HepG2 (cell line): ENCODE measurements around the gene APEX1. TPM values are rescaled to one million over a fixed set of nuclear protein-coding genes. Genes with fewer than 3 reads are reported as not detected.
A peak's percentile ranks its signal among the peaks of the same experiment; 100 is the strongest.

ENCODE experiments used
- DR1 ChIP-seq: sonication (generic); formaldehyde crosslinking; IDR thresholded peaks from 2 replicates; pipeline ENCODE4 v1.8.0; 2021; ENCODE audit warnings: mild to moderate bottlenecking, missing genetic modification reagents, inconsistent platforms
- GABPB1 ChIP-seq: IDR thresholded peaks from 2 replicates; pipeline ENCODE4 v1.6.1; 2016; ENCODE audit warnings: mild to moderate bottlenecking, missing genetic modification reagents, moderate library complexity, missing compliant biosample characterization
- ISL2 ChIP-seq: sonication (generic); formaldehyde crosslinking; IDR thresholded peaks from 2 replicates; pipeline ENCODE4 v1.5.0; 2020; ENCODE audit warnings: missing genetic modification reagents
- KDM3A ChIP-seq: IDR thresholded peaks from 2 replicates; pipeline ENCODE4 v1.6.1; 2018; ENCODE audit warnings: low read depth, missing compliant biosample characterization
- KLF9 ChIP-seq: IDR thresholded peaks from 2 replicates; pipeline ENCODE4 v1.6.1; 2016; ENCODE audit warnings: low read depth
- PHF20 ChIP-seq: sonication (generic); formaldehyde crosslinking; IDR thresholded peaks from 2 replicates; pipeline ENCODE4 v1.5.0; 2020; ENCODE audit warnings: mild to moderate bottlenecking, missing genetic modification reagents
- RNF2 ChIP-seq: fragments of 450-650 bp; conservative IDR thresholded peaks from 2 replicates; pipeline ENCODE4 v1.6.1; 2016; ENCODE audit warnings: low read depth
- SMAD3 ChIP-seq: sonication (generic); formaldehyde crosslinking; IDR thresholded peaks from 2 replicates; pipeline ENCODE4 v1.4.0; 2020; ENCODE audit warnings: missing genetic modification reagents
- ZFX ChIP-seq: sonication (generic); formaldehyde crosslinking; IDR thresholded peaks from 2 replicates; pipeline ENCODE4 v1.4.0; 2020; ENCODE audit warnings: mild to moderate bottlenecking, low read depth, missing genetic modification reagents, moderate library complexity
- ZNF124 ChIP-seq: sonication (generic); formaldehyde crosslinking; IDR thresholded peaks from 2 replicates; pipeline ENCODE4 v1.4.0; 2020; ENCODE audit warnings: missing genetic modification reagents
- ZNF331 ChIP-seq: sonication (generic); formaldehyde crosslinking; IDR thresholded peaks from 2 replicates; pipeline ENCODE4 v1.4.0; 2020; ENCODE audit warnings: missing genetic modification reagents
- ZNF569 ChIP-seq: sonication (generic); formaldehyde crosslinking; IDR thresholded peaks from 2 replicates; pipeline ENCODE4 v1.5.0; 2020; ENCODE audit warnings: mild to moderate bottlenecking, missing genetic modification reagents, moderate library complexity, borderline replicate concordance
- ZNF589 ChIP-seq: sonication (generic); formaldehyde crosslinking; conservative IDR thresholded peaks from 2 replicates; pipeline ENCODE4 v1.8.0; 2022; ENCODE audit warnings: mild to moderate bottlenecking, moderate library complexity, missing genetic modification reagents
- ZNF766 ChIP-seq: sonication (generic); formaldehyde crosslinking; IDR thresholded peaks from 2 replicates; pipeline ENCODE4 v1.5.0; 2020; ENCODE audit warnings: missing genetic modification reagents, borderline replicate concordance
- ZNF841 ChIP-seq: sonication (generic); formaldehyde crosslinking; IDR thresholded peaks from 2 replicates; pipeline ENCODE4 v1.8.1; 2023; ENCODE audit warnings: missing genetic modification reagents, borderline replicate concordance
- polyA plus RNA-seq, 8 experiments: library from polyadenylated mRNA; depleted of rRNA in 3 of 8; stranded (reverse) in 7 of 8; unstranded in 1 of 8; fragments of >200 nt; fragmentation: Illumina TruSeq in 4 of 8; extraction: Trizol in 4 of 8; gene quantifications; 2 replicates each; pipeline versions ENCODE4 v1.2.1 to v1.2.3, GENCODE V29; 2011 to 2016; ENCODE audit warnings: low read depth in 4 of 8, missing spikeins in 1 of 8, mixed read lengths in 1 of 8; ENCODE audit not compliant: insufficient read depth in 1 of 8
- total RNA-seq, 5 experiments: library from RNA; depleted of rRNA; stranded (reverse); fragments of >200 nt; fragmentation: Illumina TruSeq; extraction: Trizol; gene quantifications; 2 replicates each; pipeline ENCODE4 v1.2.3, GENCODE V29; 2016; ENCODE audit warnings: low read depth in 1 of 5
- TF ChIP-seq, protein P1 (sequence below): sonication (generic); formaldehyde crosslinking; IDR thresholded peaks from 2 replicates; pipeline ENCODE4 v1.8.0; 2022; ENCODE audit warnings: mild to moderate bottlenecking, missing genetic modification reagents
- TF ChIP-seq, protein P2 (sequence below): IDR thresholded peaks from 2 replicates; pipeline ENCODE4 v1.6.1; 2016; ENCODE audit warnings: missing compliant biosample characterization, missing genetic modification reagents, borderline replicate concordance
- TF ChIP-seq, protein P3 (sequence below): sonication (generic); formaldehyde crosslinking; IDR thresholded peaks from 2 replicates; pipeline ENCODE4 v1.8.1; 2022; ENCODE audit warnings: mild to moderate bottlenecking, missing genetic modification reagents
- TF ChIP-seq, protein P4 (sequence below): sonication (generic); formaldehyde crosslinking; IDR thresholded peaks from 2 replicates; pipeline ENCODE4 v1.4.0; 2020; ENCODE audit warnings: mild to moderate bottlenecking, missing genetic modification reagents
- TF ChIP-seq, protein P5 (sequence below): sonication (generic); formaldehyde crosslinking; IDR thresholded peaks from 2 replicates; pipeline ENCODE4 v1.8.1; 2023; ENCODE audit warnings: mild to moderate bottlenecking, moderate library complexity, missing genetic modification reagents
- TF ChIP-seq, protein P6 (sequence below): IDR thresholded peaks from 2 replicates; pipeline ENCODE4 v1.6.1; 2016; ENCODE audit warnings: low read depth, borderline replicate concordance

The APEX1 gene
- total and polyA plus RNA-seq, 2 of the 13 experiments (the other 11 are each of a cell fraction or from before 2014, with no cell fraction given): 171 to 405 TPM

DNA sequence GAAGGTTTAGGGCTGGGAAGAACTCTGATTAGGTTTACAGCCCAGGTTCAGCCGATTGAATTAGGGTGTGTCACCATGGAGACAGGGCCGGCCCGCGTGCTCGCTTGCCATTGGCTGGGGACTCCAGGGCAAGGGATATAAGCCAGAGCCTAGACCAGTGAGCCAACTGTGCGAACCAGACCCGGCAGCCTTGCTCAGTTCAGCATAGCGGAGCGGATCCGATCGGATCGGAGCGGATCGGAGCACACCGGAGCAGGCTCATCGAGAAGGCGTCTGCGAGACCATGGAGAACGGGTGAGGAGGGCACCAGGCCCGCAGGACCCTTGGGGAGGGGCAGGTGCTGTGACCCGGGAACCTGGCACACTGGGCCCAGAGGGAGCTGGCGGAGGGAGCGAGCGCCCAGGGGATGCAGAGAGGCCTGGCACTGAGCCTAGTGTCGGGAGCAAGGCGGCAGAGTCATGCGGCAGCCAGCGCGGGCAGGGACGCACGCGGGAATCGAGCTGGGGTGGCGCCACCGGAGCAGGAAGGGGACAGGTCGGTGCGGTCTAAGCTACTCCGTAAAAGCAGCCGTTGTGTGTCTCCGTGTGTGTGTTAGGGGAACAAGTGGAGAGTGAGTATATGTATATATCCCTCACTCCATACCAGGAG is 14.3 kb downstream of the APEX1 start, which contains the start of gene PNP (continued):
- TF ChIP-seq ZNF589 (CRISPR knock-in tag): peak; percentile 72; the same call in 1 of the 2 replicates
- peak; percentile 99 for TF ChIP-seq DR1 (CRISPR knock-in tag)
- TF ChIP-seq ZNF124 (CRISPR knock-in tag): peak; percentile 94
- peak; percentile 88 for TF ChIP-seq RNF2
- no peak; the same call in 1 of the 2 replicates for TF ChIP-seq ZNF841 (CRISPR knock-in tag)
- TF ChIP-seq KLF9 (CRISPR knock-in tag): no peak
- no peak; the same call in 1 of the 2 replicates for TF ChIP-seq ISL2 (CRISPR knock-in tag)
- peak; percentile 85; the same call in 1 of the 2 replicates for TF ChIP-seq KDM3A
- TF ChIP-seq ZNF766: 0 out of 2 replicates have a peak, but pooled peaks have one; percentile 81
- TF ChIP-seq, protein P1, sequence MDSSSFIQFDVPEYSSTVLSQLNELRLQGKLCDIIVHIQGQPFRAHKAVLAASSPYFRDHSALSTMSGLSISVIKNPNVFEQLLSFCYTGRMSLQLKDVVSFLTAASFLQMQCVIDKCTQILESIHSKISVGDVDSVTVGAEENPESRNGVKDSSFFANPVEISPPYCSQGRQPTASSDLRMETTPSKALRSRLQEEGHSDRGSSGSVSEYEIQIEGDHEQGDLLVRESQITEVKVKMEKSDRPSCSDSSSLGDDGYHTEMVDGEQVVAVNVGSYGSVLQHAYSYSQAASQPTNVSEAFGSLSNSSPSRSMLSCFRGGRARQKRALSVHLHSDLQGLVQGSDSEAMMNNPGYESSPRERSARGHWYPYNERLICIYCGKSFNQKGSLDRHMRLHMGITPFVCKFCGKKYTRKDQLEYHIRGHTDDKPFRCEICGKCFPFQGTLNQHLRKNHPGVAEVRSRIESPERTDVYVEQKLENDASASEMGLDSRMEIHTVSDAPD (CRISPR knock-in tag): peak; percentile 31; the same call in 1 of the 2 replicates
- peak; percentile 59 for TF ChIP-seq SMAD3 (CRISPR knock-in tag)
- peak; percentile 96 for TF ChIP-seq ZFX (CRISPR knock-in tag)
- peak; percentile 6; the same call in 1 of the 2 replicates for TF ChIP-seq PHF20 (CRISPR knock-in tag)
- TF ChIP-seq, protein P2, sequence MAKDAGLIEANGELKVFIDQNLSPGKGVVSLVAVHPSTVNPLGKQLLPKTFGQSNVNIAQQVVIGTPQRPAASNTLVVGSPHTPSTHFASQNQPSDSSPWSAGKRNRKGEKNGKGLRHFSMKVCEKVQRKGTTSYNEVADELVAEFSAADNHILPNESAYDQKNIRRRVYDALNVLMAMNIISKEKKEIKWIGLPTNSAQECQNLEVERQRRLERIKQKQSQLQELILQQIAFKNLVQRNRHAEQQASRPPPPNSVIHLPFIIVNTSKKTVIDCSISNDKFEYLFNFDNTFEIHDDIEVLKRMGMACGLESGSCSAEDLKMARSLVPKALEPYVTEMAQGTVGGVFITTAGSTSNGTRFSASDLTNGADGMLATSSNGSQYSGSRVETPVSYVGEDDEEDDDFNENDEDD (CRISPR knock-in tag): peak; percentile 81; the same call in 1 of the 2 replicates
- TF ChIP-seq, protein P3, sequence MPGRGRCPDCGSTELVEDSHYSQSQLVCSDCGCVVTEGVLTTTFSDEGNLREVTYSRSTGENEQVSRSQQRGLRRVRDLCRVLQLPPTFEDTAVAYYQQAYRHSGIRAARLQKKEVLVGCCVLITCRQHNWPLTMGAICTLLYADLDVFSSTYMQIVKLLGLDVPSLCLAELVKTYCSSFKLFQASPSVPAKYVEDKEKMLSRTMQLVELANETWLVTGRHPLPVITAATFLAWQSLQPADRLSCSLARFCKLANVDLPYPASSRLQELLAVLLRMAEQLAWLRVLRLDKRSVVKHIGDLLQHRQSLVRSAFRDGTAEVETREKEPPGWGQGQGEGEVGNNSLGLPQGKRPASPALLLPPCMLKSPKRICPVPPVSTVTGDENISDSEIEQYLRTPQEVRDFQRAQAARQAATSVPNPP: no peak
- TF ChIP-seq, protein P4, sequence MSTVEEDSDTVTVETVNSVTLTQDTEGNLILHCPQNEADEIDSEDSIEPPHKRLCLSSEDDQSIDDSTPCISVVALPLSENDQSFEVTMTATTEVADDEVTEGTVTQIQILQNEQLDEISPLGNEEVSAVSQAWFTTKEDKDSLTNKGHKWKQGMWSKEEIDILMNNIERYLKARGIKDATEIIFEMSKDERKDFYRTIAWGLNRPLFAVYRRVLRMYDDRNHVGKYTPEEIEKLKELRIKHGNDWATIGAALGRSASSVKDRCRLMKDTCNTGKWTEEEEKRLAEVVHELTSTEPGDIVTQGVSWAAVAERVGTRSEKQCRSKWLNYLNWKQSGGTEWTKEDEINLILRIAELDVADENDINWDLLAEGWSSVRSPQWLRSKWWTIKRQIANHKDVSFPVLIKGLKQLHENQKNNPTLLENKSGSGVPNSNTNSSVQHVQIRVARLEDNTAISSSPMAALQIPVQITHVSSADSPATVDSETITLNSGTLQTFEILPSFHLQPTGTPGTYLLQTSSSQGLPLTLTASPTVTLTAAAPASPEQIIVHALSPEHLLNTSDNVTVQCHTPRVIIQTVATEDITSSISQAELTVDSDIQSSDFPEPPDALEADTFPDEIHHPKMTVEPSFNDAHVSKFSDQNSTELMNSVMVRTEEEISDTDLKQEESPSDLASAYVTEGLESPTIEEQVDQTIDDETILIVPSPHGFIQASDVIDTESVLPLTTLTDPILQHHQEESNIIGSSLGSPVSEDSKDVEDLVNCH (CRISPR knock-in tag): no peak
- peak; percentile 89 for TF ChIP-seq ZNF331 (CRISPR knock-in tag)
- TF ChIP-seq GABPB1 (CRISPR knock-in tag): peak; percentile 77
- TF ChIP-seq, protein P5, sequence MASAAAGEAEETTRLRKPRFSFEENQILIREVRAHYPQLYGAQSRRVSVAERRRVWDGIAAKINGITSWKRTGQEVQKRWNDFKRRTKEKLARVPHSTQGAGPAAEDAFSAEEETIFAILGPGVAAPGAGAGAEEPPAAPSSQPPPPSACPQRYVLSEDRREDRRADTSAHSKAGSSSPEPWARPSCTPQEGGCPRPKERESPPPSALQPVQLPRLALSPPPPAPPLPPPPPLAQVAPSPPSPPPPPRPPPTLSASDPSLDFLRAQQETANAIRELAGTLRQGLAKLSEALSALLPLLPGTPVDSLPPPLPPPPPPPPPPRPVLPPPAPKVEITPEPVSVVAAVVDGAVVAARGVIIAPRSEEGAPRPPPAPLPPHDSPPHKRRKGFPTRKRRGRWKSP (CRISPR knock-in tag): peak; percentile 77
- no peak for TF ChIP-seq ZNF569 (CRISPR knock-in tag)
- TF ChIP-seq, protein P6, sequence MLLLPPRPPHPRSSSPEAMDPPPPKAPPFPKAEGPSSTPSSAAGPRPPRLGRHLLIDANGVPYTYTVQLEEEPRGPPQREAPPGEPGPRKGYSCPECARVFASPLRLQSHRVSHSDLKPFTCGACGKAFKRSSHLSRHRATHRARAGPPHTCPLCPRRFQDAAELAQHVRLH: peak; percentile 96
